Naive thymus-derived CD4-positive, alpha-beta T cell (primary cell): ENCODE results near the gene LEKR1. TPM values are rescaled to one million over a fixed set of nuclear protein-coding genes. Genes with fewer than 3 reads are reported as not detected.

Experiments used
- ATAC-seq: fragments of 150-1000 bp; cut with Tn5 transposase; 2 replicates; pipeline ENCODE4 v1.10.0; 2021; ENCODE audit warnings: mild to moderate bottlenecking, moderate library complexity
- CTCF ChIA-PET: fragments of 350-600 bp; sonication (Branson Sonifier 250); formaldehyde crosslinking; loops from one replicate; lab custom pipeline; 2021; ENCODE audit warnings: antibody characterized with exemption; lab: Charles Lee
- POLR2A ChIA-PET: fragments of 350-600 bp; sonication (Branson Sonifier 250); formaldehyde crosslinking; loops from one replicate; lab custom pipeline; 2021; ENCODE audit warnings: antibody characterized with exemption, inconsistent platforms; lab: Charles Lee
- DNase-seq, 9 donors: peaks; one replicate each; pipeline versions ENCODE4 v3.0.0 to v3.0.0-alpha.2; 2020 to 2022; ENCODE audit warnings: mixed read lengths in 1 of 9
- H3K27ac ChIP-seq: one replicate; pipeline ENCODE4 v1.7.0; 2013; ENCODE audit warnings: mild to moderate bottlenecking, low read depth, low read length, moderate library complexity
- H3K27me3 ChIP-seq, 2 donors: one replicate each; pipeline ENCODE4 v1.7.0; 2013; ENCODE audit warnings: low read length in 2 of 2, mild to moderate bottlenecking in 2 of 2, moderate library complexity in 2 of 2; ENCODE audit not compliant: control insufficient read depth in 2 of 2, insufficient read depth in 2 of 2
- H3K36me3 ChIP-seq, 3 experiments: 1 replicate in 2 of 3; 2 replicates in 1 of 3; pipeline ENCODE4 v1.7.0; 2013; ENCODE audit warnings: low read length in 3 of 3, mild to moderate bottlenecking in 3 of 3, moderate library complexity in 1 of 3; ENCODE audit not compliant: insufficient read depth in 3 of 3, control insufficient read depth in 2 of 3
- H3K4me1 ChIP-seq, 2 donors: one replicate each; pipeline ENCODE4 v1.7.0; 2013; ENCODE audit warnings: low read length in 2 of 2, mild to moderate bottlenecking in 2 of 2, moderate library complexity in 1 of 2; ENCODE audit not compliant: control insufficient read depth in 2 of 2, insufficient read depth in 2 of 2
- H3K4me3 ChIP-seq: 2 replicates; pipeline ENCODE4 v1.7.0; 2013; ENCODE audit warnings: mild to moderate bottlenecking, low read length
- H3K9me3 ChIP-seq, 3 experiments: 1 replicate in 2 of 3; 2 replicates in 1 of 3; pipeline ENCODE4 v1.7.0; 2013; ENCODE audit warnings: low read length in 3 of 3; ENCODE audit not compliant: control insufficient read depth in 2 of 3
- H3K27ac Mint-ChIP-seq, 9 donors: one replicate each; pipeline ENCODE4 v1.8.0; 2020 to 2022; ENCODE audit warnings: mixed read lengths in 9 of 9, mild to moderate bottlenecking in 8 of 9, moderate library complexity in 5 of 9, inconsistent platforms in 2 of 9
- H3K27me3 Mint-ChIP-seq, 5 donors: one replicate each; pipeline ENCODE4 v1.8.0; 2021 to 2022; ENCODE audit warnings: mixed read lengths in 5 of 5, mild to moderate bottlenecking in 1 of 5
- H3K36me3 Mint-ChIP-seq, 5 donors: one replicate each; pipeline ENCODE4 v1.8.0; 2020 to 2022; ENCODE audit warnings: mixed read lengths in 5 of 5, mild to moderate bottlenecking in 3 of 5, inconsistent platforms in 1 of 5
- H3K4me1 Mint-ChIP-seq, 7 donors: one replicate each; pipeline ENCODE4 v1.8.0; 2020 to 2022; ENCODE audit warnings: mixed read lengths in 7 of 7, mild to moderate bottlenecking in 3 of 7, inconsistent platforms in 1 of 7
- H3K4me3 Mint-ChIP-seq, 10 donors: one replicate each; pipeline ENCODE4 v1.8.0; 2020 to 2022; ENCODE audit warnings: mild to moderate bottlenecking in 10 of 10, mixed read lengths in 10 of 10, moderate library complexity in 6 of 10, inconsistent platforms in 2 of 10
- H3K9me3 Mint-ChIP-seq, 11 donors: one replicate each; pipeline ENCODE4 v1.8.0; 2020 to 2022; ENCODE audit warnings: mixed read lengths in 11 of 11, mild to moderate bottlenecking in 4 of 11, inconsistent platforms in 1 of 11, moderate library complexity in 1 of 11
- intact Hi-C, 2 donors: fragments of 100-400 bp; cut with micrococcal nuclease; formaldehyde crosslinking; loops; one replicate each; pipeline ENCODE4 v1.15.1; 2023
- polyA plus RNA-seq, 2 donors: library from polyadenylated mRNA; unstranded; fragments of 300-500 nt; fragmentation: Illumina TruSeq; gene quantifications; one replicate each; pipeline ENCODE4 v1.2.3, GENCODE V29; 2021
- total RNA-seq, 6 experiments: library from RNA in 5 of 6; stranded (reverse) in 5 of 6; gene quantifications; 1 replicate in 5 of 6; 2 replicates in 1 of 6; pipeline ENCODE4 v1.2.3 and lab custom pipeline; 2021 to 2026

The LEKR1 gene
- total and polyA plus RNA-seq, 7 experiments from 2014 or later, result 0.19 to 5.1 (median 0.81) TPM

GRCh38 chr3:156802821-156803606 is 23.1 kb upstream of the LEKR1 start:
- no peak for DNase-seq
- H3K9me3 Mint-ChIP-seq, result peaks cover 14 to 68% (median 35%) of the 10 kb centered on the region in 11 donors
- Histone ChIP-seq H3K27ac (no peak overlapping the region), H3K36me3 (no peaks in the 10 kb centered on the region), H3K9me3 (peaks cover 0 to 20% (median 0%) of the 10 kb centered on the region in 3 experiments), H3K4me1 (no peaks in the 10 kb centered on the region), H3K27me3 (no peaks in the 10 kb centered on the region), H3K4me3 (no peak overlapping the region)
- peak overlapping the region in 1 of 9 donors; percentile 25 for H3K27ac Mint-ChIP-seq
- intact Hi-C loops, result no loop called here
- ATAC-seq, result no peak
- POLR2A ChIA-PET, result no interaction called here
- CTCF ChIA-PET, result no interaction called here
- H3K4me1 Mint-ChIP-seq, result peaks cover 0 to 9% (median 0%) of the 10 kb centered on the region in 7 donors
- no peak overlapping the region for H3K4me3 Mint-ChIP-seq
- no peaks in the 10 kb centered on the region for H3K27me3 Mint-ChIP-seq
- H3K36me3 Mint-ChIP-seq, result peaks cover 12 to 56% (median 32%) of the 10 kb centered on the region in 5 donors

- intact Hi-C loops, result no loop called here
- H3K27me3 Mint-ChIP-seq, result no peaks in the 10 kb centered on the region
- Histone ChIP-seq H3K27ac (no peak overlapping the region), H3K27me3 (no peaks in the 10 kb centered on the region), H3K36me3 (no peaks in the 10 kb centered on the region), H3K4me1 (no peaks in the 10 kb centered on the region), H3K4me3 (no peak overlapping the region), H3K9me3 (peaks cover 0 to 20% (median 0%) of the 10 kb centered on the region in 3 experiments)
- no peak for ATAC-seq
- H3K9me3 Mint-ChIP-seq, result peaks cover 12 to 73% (median 35%) of the 10 kb centered on the region in 11 donors
- ChIA-PET CTCF (no interaction called here), POLR2A (no interaction called here)
- H3K27ac Mint-ChIP-seq, result no peak overlapping the region
- no peak overlapping the region for H3K4me3 Mint-ChIP-seq
- peaks cover 12 to 55% (median 29%) of the 10 kb centered on the region in 5 donors for H3K36me3 Mint-ChIP-seq
- peaks cover 0 to 9% (median 0%) of the 10 kb centered on the region in 7 donors for H3K4me1 Mint-ChIP-seq
- no peak for DNase-seq
These were observed 22.0 kb upstream of the LEKR1 start for GRCh38 chr3:156803952-156804741.

GRCh38 chr3:156806698-156807097 is 19.5 kb upstream of the LEKR1 start:
- DNase-seq, result no peak
- H3K27ac Mint-ChIP-seq, result no peak overlapping the region
- no peak for ATAC-seq
- Histone ChIP-seq H3K4me3 (no peak overlapping the region), H3K27me3 (no peaks in the 10 kb centered on the region), H3K9me3 (peaks cover 0 to 28% (median 0%) of the 10 kb centered on the region in 3 experiments), H3K36me3 (no peaks in the 10 kb centered on the region), H3K27ac (no peak overlapping the region), H3K4me1 (no peaks in the 10 kb centered on the region)
- peaks cover 3 to 51% (median 27%) of the 10 kb centered on the region in 5 donors for H3K36me3 Mint-ChIP-seq
- H3K4me3 Mint-ChIP-seq, result no peak overlapping the region
- intact Hi-C loops, result loop anchor here in 1 of 2 donors (5.0 kb wide), 1 partner anchor 34 kb away; no protein-coding TSS in a partner anchor
- ChIA-PET POLR2A (no interaction called here), CTCF (no interaction called here)
- peaks cover 0 to 78% (median 21%) of the 10 kb centered on the region in 11 donors for H3K9me3 Mint-ChIP-seq
- H3K27me3 Mint-ChIP-seq, result no peaks in the 10 kb centered on the region
- peaks cover 0 to 27% (median 0%) of the 10 kb centered on the region in 7 donors for H3K4me1 Mint-ChIP-seq

- Histone ChIP-seq H3K27me3 (no peaks in the 10 kb centered on the region), H3K9me3 (peaks cover 0 to 28% (median 0%) of the 10 kb centered on the region in 3 experiments), H3K4me3 (no peak overlapping the region), H3K36me3 (no peaks in the 10 kb centered on the region), H3K27ac (no peak overlapping the region), H3K4me1 (no peaks in the 10 kb centered on the region)
- Mint-ChIP-seq H3K27me3 (no peaks in the 10 kb centered on the region), H3K4me1 (peaks cover 0 to 35% (median 1%) of the 10 kb centered on the region in 7 donors), H3K9me3 (peaks cover 0 to 86% (median 24%) of the 10 kb centered on the region in 11 donors), H3K4me3 (no peak overlapping the region), H3K36me3 (peaks cover 3 to 54% (median 33%) of the 10 kb centered on the region in 5 donors), H3K27ac (no peak overlapping the region)
- CTCF ChIA-PET, result no interaction called here
- ATAC-seq (no peak), DNase-seq (no peak)
- intact Hi-C loops, result loop anchor here in 1 of 2 donors (5.0 kb wide), 1 partner anchor 36 kb away; no protein-coding TSS in a partner anchor
- POLR2A ChIA-PET, result interaction anchor here (0.8 to 1.4 kb wide), 2 partner anchors 8 to 325 kb away, joined by 3 to 4 read pairs; no protein-coding TSS in a partner anchor
These were observed 18.1 kb upstream of the LEKR1 start for GRCh38 chr3:156808025-156808424.

- ChIA-PET POLR2A (no interaction called here), CTCF (no interaction called here)
- H3K9me3 ChIP-seq, result peaks cover 0 to 17% (median 0%) of the 10 kb centered on the region in 3 experiments
- no peaks in the 10 kb centered on the region for H3K36me3 ChIP-seq
- Mint-ChIP-seq H3K27me3 (no peaks in the 10 kb centered on the region), H3K4me1 (peaks cover 6 to 54% (median 17%) of the 10 kb centered on the region in 7 donors), H3K36me3 (peaks cover 3 to 46% (median 35%) of the 10 kb centered on the region in 5 donors), H3K27ac (peak overlapping the region in 1 of 9 donors; percentile 56), H3K9me3 (peaks cover 0 to 75% (median 10%) of the 10 kb centered on the region in 11 donors), H3K4me3 (peak overlapping the region in 1 of 10 donors; percentile 50)
- H3K4me1 ChIP-seq, result no peaks in the 10 kb centered on the region
- no peak overlapping the region for H3K27ac ChIP-seq
- DNase-seq (no peak), ATAC-seq (no peak)
- H3K4me3 ChIP-seq, result no peak overlapping the region
- H3K27me3 ChIP-seq, result no peaks in the 10 kb centered on the region
- intact Hi-C loops, result loop anchor here in 1 of 2 donors (5.0 to 10.0 kb wide), 2 partner anchors 104 to 956 kb away; partner anchors contain the start of gene SLC33A1
These were observed 14.9 kb upstream of the LEKR1 start for GRCh38 chr3:156811089-156811862.
